Right cardiac atrium (tissue), 5 donors: ENCODE data around the gene BRINP1. TPM values are rescaled to one million over a fixed set of nuclear protein-coding genes. Genes with fewer than 3 reads are reported as not detected.

Source experiments
- ATAC-seq, 2 donors: fragments of 200-7000 bp; cut with Tn5 transposase; one replicate each; pipeline versions ENCODE4 v1.8.0 to v1.9.1; 2020; ENCODE audit warnings: moderate library complexity in 2 of 2, mild to moderate bottlenecking in 1 of 2
- DNase-seq, 3 donors: peaks; one replicate each; pipeline ENCODE4 v3.0.0-alpha.2; 2020
- H3K27ac ChIP-seq: one replicate; pipeline ENCODE4 v1.5.1; 2013; ENCODE audit warnings: mild to moderate bottlenecking, low read length, control low read depth, moderate library complexity
- H3K27me3 ChIP-seq: one replicate; pipeline ENCODE4 v1.6.1; 2013; ENCODE audit not compliant: control insufficient read depth, insufficient read depth
- H3K4me1 ChIP-seq: one replicate; pipeline ENCODE4 v1.6.1; 2013; ENCODE audit warnings: low read length; ENCODE audit not compliant: control insufficient read depth, insufficient read depth
- H3K4me3 ChIP-seq: one replicate; pipeline ENCODE4 v1.5.1; 2013; ENCODE audit warnings: low read length, control low read depth
- H3K9me3 ChIP-seq: one replicate; pipeline ENCODE4 v1.6.1; 2013; ENCODE audit warnings: low read length; ENCODE audit not compliant: control insufficient read depth
- WGBS: extraction: QIAGEN DNeasy Blood & Tissue Kit; methylation state at CpG from one replicate; pipeline ENCODE4 v1.1.7; 2013; 5-methylcytosine and 5-hydroxymethylcytosine counted together
- intact Hi-C, 4 donors: fragments of 100-400 bp; cut with DNase I; formaldehyde crosslinking; loops; one replicate each; pipeline versions ENCODE4 v1.11.0 to v1.14.0; 2022 to 2023
- polyA plus RNA-seq: library from polyadenylated mRNA; stranded (reverse); fragments of 200-250 nt; gene quantifications from one replicate; pipeline ENCODE4 v1.2.3, GENCODE V29; 2013
- total RNA-seq, 4 donors: library from RNA; stranded (reverse); fragmentation: NEBNext Ultra II Directional; extraction: Animal tissue kit (Norgen Biotek cat#: 25700); gene quantifications; one replicate each; pipeline ENCODE4 v1.2.1, GENCODE V29; 2021
- donor health status: healthy with polysubstance abuse.
- donor health status: DM: no; HTN: yes; CAD: no.
- donor health status: DM: no; HTN: no; CAD: no.
- donor health status: DM: no; HTN: yes; CAD: no; lungs with severe emphysema.
- donor health status: DM: yes; HTN: yes; CAD: no.

Gene BRINP1
- total and polyA plus RNA-seq, 5 donors = 0.63 to 1.6 (median 1.1) TPM

DNA sequence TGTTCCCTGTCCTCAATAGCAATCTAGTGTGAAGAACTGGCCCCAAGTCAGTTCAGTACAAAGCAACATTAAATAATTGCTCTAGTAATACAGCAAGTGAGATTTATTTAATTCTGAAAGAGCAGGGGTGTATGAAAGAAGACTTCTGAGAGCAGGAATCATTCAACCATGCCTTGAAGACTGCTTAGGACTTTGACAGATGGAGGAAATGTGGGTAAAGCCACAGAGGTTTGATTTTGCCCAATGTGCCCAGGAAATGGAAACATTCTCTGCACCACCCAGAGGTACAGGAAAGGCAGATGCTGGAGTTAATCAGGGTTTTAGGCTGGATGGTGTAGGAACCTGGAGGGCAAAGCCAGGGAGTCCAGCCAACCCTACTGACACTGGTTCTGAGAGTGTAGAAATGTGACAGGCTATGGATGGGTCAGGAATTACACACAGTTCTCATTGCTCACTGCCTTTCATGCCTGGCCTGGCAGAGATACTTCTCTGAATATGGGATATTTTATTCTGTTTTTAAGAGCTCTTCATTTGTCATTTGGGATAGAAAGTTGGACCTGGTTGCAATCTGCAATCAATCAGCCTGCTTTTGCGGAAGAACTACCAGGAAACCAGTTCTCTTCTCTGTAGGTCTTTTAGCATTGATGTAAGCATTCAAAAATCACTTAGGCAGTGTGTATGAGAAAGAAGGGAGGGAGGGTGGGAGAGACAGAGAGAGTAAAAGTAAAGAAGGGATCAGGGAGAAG is 88.3 kb downstream of the BRINP1 start:
- Histone ChIP-seq H3K27ac (no peak overlapping the region), H3K27me3 (no peaks in the 10 kb centered on the region), H3K4me3 (no peak overlapping the region), H3K9me3 (no peaks in the 10 kb centered on the region), H3K4me1 (peaks cover 1% of the 10 kb centered on the region)
- DNase-seq (no peak), ATAC-seq (no peak)
- WGBS = 94% methylated on average over 1 of the region's 1 CpG
- intact Hi-C loops = loop anchor here in 2 of 4 donors (5.0 to 10.0 kb wide), 3 partner anchors 446 to 684 kb away; no protein-coding TSS in a partner anchor

DNA sequence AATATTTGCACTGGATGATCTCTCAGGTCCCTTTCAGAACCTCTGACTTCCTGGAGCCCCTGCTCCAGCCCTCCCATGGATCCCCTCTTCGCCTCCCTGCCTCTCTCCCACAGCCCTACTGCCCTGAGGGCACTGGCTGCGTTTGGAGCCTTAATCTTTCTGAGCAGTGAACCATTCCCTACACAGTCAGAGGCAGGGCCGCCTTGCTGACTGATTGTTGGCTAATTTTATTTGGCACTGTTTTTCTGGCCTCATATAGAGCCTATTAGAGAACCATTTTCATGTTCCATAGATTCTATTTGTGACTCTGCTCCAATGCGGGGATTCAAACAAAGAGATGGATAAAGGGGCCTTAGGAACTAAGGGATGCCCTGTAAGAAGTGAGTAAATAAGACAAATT is 91.1 kb downstream of the BRINP1 start:
- Histone ChIP-seq H3K4me3 (no peak overlapping the region), H3K27me3 (no peaks in the 10 kb centered on the region), H3K27ac (no peak overlapping the region), H3K4me1 (no peaks in the 10 kb centered on the region), H3K9me3 (no peaks in the 10 kb centered on the region)
- no peak for ATAC-seq
- DNase-seq = no peak
- 64% methylated on average over 4 of the region's 4 CpGs for WGBS
- intact Hi-C loops = no loop called here

DNA sequence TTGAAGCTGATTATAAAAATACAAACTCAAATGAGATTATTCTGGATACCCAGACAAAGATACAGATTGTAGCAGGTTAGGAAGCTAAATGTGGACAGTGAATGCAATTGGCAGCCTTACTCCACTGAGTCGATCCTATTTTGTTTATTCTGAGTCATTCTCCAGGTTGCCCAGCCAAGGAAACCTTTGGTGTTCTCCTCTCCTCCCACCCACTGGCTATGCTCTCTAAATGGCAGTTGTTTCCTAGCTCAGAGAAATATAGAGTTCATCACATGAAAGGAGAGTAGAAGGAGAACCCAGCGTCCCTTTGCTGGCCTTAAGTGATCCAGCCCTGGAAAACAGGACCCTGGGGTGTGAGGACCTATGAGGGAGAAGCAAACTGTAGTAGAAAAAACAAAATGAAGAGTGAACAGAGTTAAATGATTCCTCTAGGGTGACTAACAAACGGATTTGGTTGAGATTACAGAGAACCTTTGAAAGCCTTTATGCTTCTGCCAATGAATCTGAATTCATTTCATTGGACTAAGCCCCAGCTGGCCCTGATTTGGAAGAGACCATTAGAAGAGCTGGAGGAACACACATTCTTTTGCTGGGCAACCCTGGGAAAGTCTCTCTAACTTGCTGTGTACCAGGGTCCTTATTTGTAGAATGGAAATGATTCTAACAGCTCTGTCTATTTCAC is 95.1 kb downstream of the BRINP1 start:
- H3K9me3 ChIP-seq = no peaks in the 10 kb centered on the region
- WGBS = 33% methylated on average over 3 of the region's 3 CpGs
- no peak for DNase-seq
- intact Hi-C loops = no loop called here
- H3K4me3 ChIP-seq = no peak overlapping the region
- H3K27ac ChIP-seq = no peak overlapping the region
- ATAC-seq = peak in 1 of 2 donors; percentile 57
- H3K4me1 ChIP-seq = no peaks in the 10 kb centered on the region
- no peaks in the 10 kb centered on the region for H3K27me3 ChIP-seq

DNA sequence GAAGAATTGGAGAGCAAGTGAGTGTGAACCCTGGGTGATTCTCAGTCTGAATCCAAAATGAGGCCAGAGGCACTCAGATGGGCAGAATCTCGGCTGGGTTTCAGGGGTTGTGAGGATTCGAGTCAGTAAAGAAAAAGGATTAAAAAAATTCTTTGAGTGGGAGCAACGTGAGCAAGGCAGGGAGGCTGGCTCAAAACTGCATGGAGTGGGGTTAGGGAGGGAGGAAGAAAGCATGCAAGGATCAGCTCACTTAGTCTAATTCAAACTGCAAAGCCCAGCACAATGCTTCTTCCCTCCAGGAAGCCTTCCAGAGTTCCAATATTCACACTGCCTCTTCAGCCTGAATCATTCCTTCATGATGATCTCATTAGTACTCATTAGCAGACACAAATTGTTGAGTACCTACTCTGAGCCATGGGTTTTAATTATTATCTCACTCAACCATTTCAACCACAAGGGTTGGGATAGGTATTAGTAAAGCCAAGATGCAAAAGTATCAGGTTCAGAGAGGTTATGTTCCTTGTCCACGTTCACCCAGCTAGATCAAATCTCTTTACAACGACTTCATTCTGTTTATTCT is 95.8 kb downstream of the BRINP1 start:
- ATAC-seq = no peak
- 53% methylated on average over 5 of the region's 5 CpGs for WGBS
- Histone ChIP-seq H3K9me3 (no peaks in the 10 kb centered on the region), H3K4me1 (no peaks in the 10 kb centered on the region), H3K27ac (no peak overlapping the region), H3K27me3 (no peaks in the 10 kb centered on the region), H3K4me3 (no peak overlapping the region)
- no peak for DNase-seq
- intact Hi-C loops = no loop called here

DNA sequence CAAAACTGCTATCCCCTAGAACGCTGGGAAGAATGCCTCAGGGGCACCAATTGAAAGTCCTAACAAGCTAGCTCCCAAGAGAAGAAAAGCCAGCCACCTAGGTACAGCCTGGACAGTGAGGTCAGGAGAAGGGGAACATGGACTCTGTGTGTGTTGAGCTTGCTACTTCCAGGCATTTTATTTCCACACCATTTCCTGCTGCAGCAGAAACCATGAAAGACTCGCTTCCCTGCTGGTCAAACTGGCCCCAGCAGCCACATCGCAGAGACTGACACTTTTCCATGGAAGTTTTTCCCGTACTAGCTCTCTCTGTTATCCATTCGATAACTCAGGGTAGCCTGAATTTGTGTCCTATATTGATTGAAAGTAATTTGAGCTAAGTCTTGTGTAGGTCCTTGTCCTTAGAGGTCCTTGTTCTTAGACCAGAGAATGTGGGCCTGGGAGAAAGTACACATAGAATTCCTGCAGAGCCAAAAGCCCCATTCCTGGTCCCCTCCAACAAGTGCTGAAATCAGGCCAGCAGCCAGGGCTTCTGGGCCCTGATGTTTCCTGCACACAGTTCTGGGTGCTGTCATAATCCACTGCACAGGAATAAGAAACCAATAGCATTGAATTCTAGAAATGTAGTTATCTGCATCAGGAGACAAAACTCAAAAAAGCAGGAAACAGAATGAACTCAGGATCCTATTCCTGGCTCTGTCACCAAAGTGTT is 96.6 kb downstream of the BRINP1 start:
- Histone ChIP-seq H3K27me3 (no peaks in the 10 kb centered on the region), H3K4me1 (no peaks in the 10 kb centered on the region), H3K4me3 (no peak overlapping the region), H3K27ac (no peak overlapping the region), H3K9me3 (no peaks in the 10 kb centered on the region)
- WGBS = 54% methylated on average over 5 of the region's 5 CpGs
- DNase-seq (peak in 2 of 3 donors; percentile 43 to 51), ATAC-seq (peak in 1 of 2 donors; percentile 38)
- intact Hi-C loops = no loop called here

DNA sequence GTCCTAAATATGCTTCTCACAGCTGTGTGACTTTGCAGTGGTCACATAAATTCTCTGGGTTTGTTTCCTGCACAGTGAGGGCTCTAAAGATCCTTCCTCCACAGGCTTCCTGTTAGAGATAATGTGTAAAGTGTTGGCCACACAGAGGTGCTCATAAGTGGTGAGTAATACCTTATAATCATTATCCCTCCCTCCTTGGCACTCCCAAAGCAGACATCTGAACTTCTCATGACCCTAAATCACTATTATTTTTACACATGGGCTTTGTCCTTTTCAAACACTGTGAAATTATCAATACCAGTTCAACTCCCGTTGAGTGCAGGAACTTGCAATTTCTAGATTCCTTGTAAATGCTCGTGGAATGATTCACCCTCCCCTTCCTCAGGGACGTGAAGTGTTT is 100.2 kb downstream of the BRINP1 start:
- H3K27ac ChIP-seq = no peak overlapping the region
- ATAC-seq = no peak
- no peaks in the 10 kb centered on the region for H3K4me1 ChIP-seq
- H3K4me3 ChIP-seq = no peak overlapping the region
- WGBS = 23% methylated on average over 3 of the region's 3 CpGs
- intact Hi-C loops = no loop called here
- H3K27me3 ChIP-seq = no peaks in the 10 kb centered on the region
- H3K9me3 ChIP-seq = no peaks in the 10 kb centered on the region
- DNase-seq = no peak

DNA sequence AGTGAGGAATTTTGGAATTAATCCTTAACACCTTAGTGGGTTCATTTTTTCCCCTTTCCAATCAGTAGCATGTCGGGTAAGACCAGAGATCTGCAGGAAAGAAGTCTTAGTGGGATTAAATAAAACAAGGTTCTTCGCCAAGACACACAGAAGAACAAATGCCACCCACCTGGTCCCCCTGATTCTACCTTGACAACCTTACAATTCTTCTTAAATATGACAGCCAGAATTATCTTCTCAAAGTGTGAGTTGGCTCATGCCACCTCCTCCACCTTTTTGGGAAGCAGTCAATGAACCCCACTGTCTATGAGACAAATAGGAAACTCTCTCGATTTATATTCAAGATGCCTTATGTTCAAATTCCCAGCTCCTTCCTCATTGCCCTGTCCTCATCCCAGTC is 105.1 kb downstream of the BRINP1 start:
- no peaks in the 10 kb centered on the region for H3K9me3 ChIP-seq
- WGBS = 85% methylated on average over 3 of the region's 3 CpGs
- DNase-seq (no peak), ATAC-seq (no peak)
- no peaks in the 10 kb centered on the region for H3K27me3 ChIP-seq
- H3K27ac ChIP-seq = no peak overlapping the region
- H3K4me1 ChIP-seq = no peaks in the 10 kb centered on the region
- intact Hi-C loops = no loop called here
- H3K4me3 ChIP-seq = no peak overlapping the region

DNA sequence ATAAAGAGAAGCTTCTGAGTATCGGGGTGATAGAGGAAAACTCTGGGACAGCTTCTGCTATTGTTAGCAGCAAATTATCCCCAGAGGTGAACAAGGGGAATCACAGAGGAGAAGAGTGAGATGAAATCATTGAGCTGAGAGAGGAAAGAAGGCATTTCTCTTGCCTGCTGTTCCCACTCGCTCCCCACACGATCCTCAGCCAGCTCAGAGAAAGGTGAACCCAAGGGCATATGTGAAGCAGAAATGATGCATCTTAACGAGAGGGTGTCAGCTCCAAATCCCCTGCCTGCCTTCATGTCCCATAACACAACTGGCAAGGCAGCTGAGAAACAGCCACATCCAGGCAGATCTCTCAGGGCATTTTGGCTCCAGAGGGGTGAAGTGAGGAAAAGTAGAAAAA is 111.6 kb downstream of the BRINP1 start:
- ATAC-seq (no peak), DNase-seq (no peak)
- H3K4me1 ChIP-seq = no peaks in the 10 kb centered on the region
- H3K27me3 ChIP-seq = no peaks in the 10 kb centered on the region
- H3K27ac ChIP-seq = no peak overlapping the region
- no peaks in the 10 kb centered on the region for H3K9me3 ChIP-seq
- intact Hi-C loops = no loop called here
- WGBS = 45% methylated on average over 4 of the region's 4 CpGs
- no peak overlapping the region for H3K4me3 ChIP-seq

DNA sequence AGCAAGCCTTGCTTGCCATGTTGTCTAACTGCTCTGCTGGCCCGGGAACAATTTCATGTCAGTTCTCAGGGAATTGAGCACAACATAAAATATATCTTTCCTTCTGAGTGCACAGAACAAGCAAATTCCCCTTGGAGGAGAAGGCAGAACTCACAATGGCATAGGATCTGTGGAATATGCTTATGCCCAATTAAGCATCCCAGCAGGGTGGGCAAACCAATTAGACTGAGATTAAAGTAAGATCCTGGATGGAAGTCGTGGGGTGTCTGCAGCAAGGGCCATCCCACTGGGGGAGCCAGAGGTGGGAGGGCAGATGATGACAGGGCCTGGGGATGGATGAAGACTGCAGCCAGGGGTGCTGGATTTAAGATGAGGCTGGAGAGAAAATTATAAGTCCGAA is 114.1 kb downstream of the BRINP1 start:
- intact Hi-C loops = no loop called here
- no peaks in the 10 kb centered on the region for H3K4me1 ChIP-seq
- no peak overlapping the region for H3K4me3 ChIP-seq
- H3K27me3 ChIP-seq = no peaks in the 10 kb centered on the region
- no peak overlapping the region for H3K27ac ChIP-seq
- ATAC-seq = no peak
- no peaks in the 10 kb centered on the region for H3K9me3 ChIP-seq
- no peak for DNase-seq
- WGBS = 60% methylated on average over 3 of the region's 3 CpGs

DNA sequence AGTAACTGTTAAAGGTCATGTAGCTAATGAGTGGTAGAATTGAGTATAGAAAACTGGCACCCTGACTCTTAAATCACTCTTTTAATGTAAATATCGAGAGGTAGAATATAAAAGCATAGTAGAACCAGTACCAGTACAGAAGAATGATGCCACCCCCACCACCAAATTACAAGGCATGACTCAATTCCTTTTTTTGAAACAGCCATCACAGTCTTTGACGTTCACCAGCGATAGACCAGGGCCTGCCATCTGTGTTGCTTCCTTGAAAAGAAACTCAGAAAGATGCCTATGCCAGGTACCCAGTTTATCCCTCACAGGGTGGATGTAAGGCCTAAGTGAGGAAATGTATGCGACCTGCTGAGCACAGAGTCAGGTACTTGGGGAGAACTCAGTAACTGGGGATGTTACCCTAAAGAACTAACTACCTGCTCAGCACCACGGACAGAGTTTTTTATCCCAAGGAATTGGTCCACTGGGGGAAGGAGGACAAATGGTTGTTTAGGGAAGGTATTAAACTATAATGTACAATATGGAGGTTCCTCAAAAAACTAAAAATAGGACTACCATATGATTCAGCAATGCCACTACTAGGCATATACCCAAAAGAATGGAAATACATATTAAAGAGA is 116.5 kb downstream of the BRINP1 start:
- Histone ChIP-seq H3K4me3 (no peak overlapping the region), H3K9me3 (no peaks in the 10 kb centered on the region), H3K27ac (no peak overlapping the region), H3K27me3 (no peaks in the 10 kb centered on the region), H3K4me1 (no peaks in the 10 kb centered on the region)
- ATAC-seq = no peak
- WGBS = 90% methylated on average over 5 of the region's 5 CpGs
- intact Hi-C loops = no loop called here
- no peak for DNase-seq
